HCT116 (cell line): ENCODE measurements around the gene ZNF423. TPM values are rescaled to one million over a fixed set of nuclear protein-coding genes. Genes with fewer than 3 reads are reported as not detected.

ENCODE experiments used
- ATAC-seq: fragments of 200-7000 bp; cut with Tn5 transposase; 2 replicates; pipeline ENCODE4 v1.9.1; 2020; ENCODE audit warnings: mild to moderate bottlenecking, moderate library complexity
- BruUV-seq: library from RNA; stranded (reverse); fragments of 400-500 nt; replicated peaks from 2 replicates; lab custom pipeline; 2021; lab: Mats Ljungman, UMichigan
- CTCF ChIA-PET: fragments of 300-600 bp; sonication (Branson Sonifier 250); formaldehyde crosslinking; loops from one replicate; lab custom pipeline; 2021; ENCODE audit warnings: antibody characterized with exemption; lab: Charles Lee
- POLR2A ChIA-PET: fragments of 300-600, 350-600 bp; sonication (Branson Sonifier 250); formaldehyde crosslinking; loops from one replicate; lab custom pipeline; 2021; ENCODE audit warnings: antibody characterized with exemption; lab: Charles Lee
- RAD21 ChIA-PET, 2 experiments: fragments of 300-600 bp; sonication (Branson Sonifier 250); formaldehyde crosslinking; loops; one replicate each; lab custom pipeline; 2023; ENCODE audit warnings: low total read pairs in 2 of 2; ENCODE audit not compliant: uncharacterized antibody in 2 of 2, unreplicated experiment in 2 of 2, low non-redundant PET in 1 of 2; lab: Charles Lee
- DNase-seq: peaks from one replicate; pipeline ENCODE4 v3.0.0-alpha.2; 2010; ENCODE audit warnings: low read depth, low spot score
- H2AFZ ChIP-seq: fragments of 200-600 bp; shearing (Covaris generic), sonication (generic); 2 replicates; pipeline ENCODE4 v1.6.1; 2017; ENCODE audit warnings: low read depth, mixed run types, mixed read lengths, antibody characterized with exemption, low read length; ENCODE audit not compliant: poor library complexity, severe bottlenecking
- H3K27ac ChIP-seq: 2 replicates; pipeline ENCODE4 v1.5.1; 2012; ENCODE audit warnings: low read depth, low read length
- H3K27me3 ChIP-seq: fragments of 200-600 bp; sonication (generic); 2 replicates; pipeline ENCODE4 v1.6.1; 2016; ENCODE audit warnings: mixed run types, low read length, mixed read lengths; ENCODE audit not compliant: insufficient read depth
- H3K36me3 ChIP-seq, 2 experiments: fragments of 200-500 bp in 1 of 2; fragments of 200-600 bp in 1 of 2; sonication (Bioruptor generic) in 1 of 2; sonication (generic) in 1 of 2; 2 replicates each; pipeline versions ENCODE4 v1.5.1 to v1.6.1; 2014 to 2016; ENCODE audit warnings: low read length in 2 of 2, inconsistent platforms in 1 of 2, mixed read lengths in 1 of 2, mixed run types in 1 of 2; ENCODE audit not compliant: insufficient read depth in 2 of 2, control insufficient read depth in 1 of 2
- H3K4me1 ChIP-seq, 2 experiments: fragments of 200-600 bp in 1 of 2; sonication (generic) in 1 of 2; 2 replicates each; pipeline versions ENCODE4 v1.5.1 to v1.6.1; 2012 to 2017; ENCODE audit warnings: low read length in 2 of 2, inconsistent platforms in 1 of 2, mild to moderate bottlenecking in 1 of 2, mixed read lengths in 1 of 2, mixed run types in 1 of 2, moderate library complexity in 1 of 2; ENCODE audit not compliant: insufficient read depth in 2 of 2, control insufficient read depth in 1 of 2
- H3K4me2 ChIP-seq: fragments of 200-600 bp; sonication (generic); 2 replicates; pipeline ENCODE4 v1.6.1; 2017; ENCODE audit warnings: mixed run types, low read length, mixed read lengths
- H3K4me3 ChIP-seq, 2 experiments: fragments of 200-600 bp in 1 of 2; sonication (generic) in 1 of 2; replicated peaks in 1 of 2; 2 replicates each; pipeline ENCODE4 v1.5.1; 2011 to 2016; ENCODE audit warnings: low read length in 2 of 2, control low read depth in 1 of 2, low read depth in 1 of 2, mild to moderate bottlenecking in 1 of 2, mixed read lengths in 1 of 2, mixed run types in 1 of 2
- H3K79me2 ChIP-seq: fragments of 200-600 bp; sonication (generic); 2 replicates; pipeline ENCODE4 v1.6.1; 2017; ENCODE audit warnings: mild to moderate bottlenecking, mixed run types, low read length, moderate library complexity, mixed read lengths; ENCODE audit not compliant: insufficient read depth
- H3K9ac ChIP-seq: fragments of 200-600 bp; sonication (generic); 2 replicates; pipeline ENCODE4 v1.6.1; 2016; ENCODE audit warnings: low read length, mixed read lengths
- H3K9me2 ChIP-seq: fragments of 200-600 bp; sonication (generic), shearing (Covaris generic); 2 replicates; pipeline ENCODE4 v1.6.1; 2017; ENCODE audit warnings: mixed run types, mild to moderate bottlenecking, moderate library complexity; ENCODE audit not compliant: insufficient read depth
- H3K9me3 ChIP-seq, 2 experiments: fragments of 200-500 bp in 1 of 2; fragments of 200-600 bp in 1 of 2; sonication (Bioruptor generic) in 1 of 2; sonication (generic) in 1 of 2; 2 replicates each; pipeline ENCODE4 v1.6.1; 2014 to 2017; ENCODE audit warnings: low read length in 2 of 2, mixed read lengths in 2 of 2, inconsistent platforms in 1 of 2, low read depth in 1 of 2, mild to moderate bottlenecking in 1 of 2, mixed run types in 1 of 2, moderate library complexity in 1 of 2; ENCODE audit not compliant: control insufficient read depth in 1 of 2, insufficient read depth in 1 of 2
- H4K20me1 ChIP-seq: fragments of 200-600 bp; sonication (generic), shearing (Covaris generic); 2 replicates; pipeline ENCODE4 v1.6.1; 2017; ENCODE audit warnings: mixed run types, mild to moderate bottlenecking, moderate library complexity; ENCODE audit not compliant: insufficient read depth
- ATF3 ChIP-seq: IDR thresholded peaks from 2 replicates; pipeline ENCODE4 v1.6.1; 2012
- CEBPB ChIP-seq: IDR thresholded peaks from 2 replicates; pipeline ENCODE4 v1.6.1; 2012; ENCODE audit warnings: low read depth
- EGR1 ChIP-seq: IDR thresholded peaks from 2 replicates; pipeline ENCODE4 v1.6.1; 2012; ENCODE audit warnings: low read depth
- EZH2 ChIP-seq: fragments of 200-600 bp; sonication (generic); IDR thresholded peaks from 2 replicates; pipeline ENCODE4 v1.6.1; 2017; ENCODE audit warnings: antibody characterized with exemption, mixed run types
- FOSL1 ChIP-seq: IDR thresholded peaks from 2 replicates; pipeline ENCODE4 v1.6.1; 2012; ENCODE audit warnings: low read depth
- POLR2A ChIP-seq: IDR thresholded peaks from 2 replicates; pipeline ENCODE4 v1.7.0; 2011; ENCODE audit warnings: borderline replicate concordance; ENCODE audit not compliant: insufficient read depth, insufficient read length; ENCODE audit errors: extremely low read depth
- POLR2AphosphoS5 ChIP-seq: IDR thresholded peaks from 2 replicates; pipeline ENCODE4 v1.6.1; 2011; ENCODE audit warnings: mild to moderate bottlenecking, low read depth, low read length, moderate library complexity
- RAD21 ChIP-seq: IDR thresholded peaks from 2 replicates; pipeline ENCODE4 v1.6.1; 2012; ENCODE audit warnings: low read depth, mild to moderate bottlenecking
- SP1 ChIP-seq: IDR thresholded peaks from 2 replicates; pipeline ENCODE4 v1.6.1; 2012; ENCODE audit warnings: low read depth
- SRF ChIP-seq: IDR thresholded peaks from 2 replicates; pipeline ENCODE4 v1.6.1; 2012; ENCODE audit warnings: low read depth
- TCF7L2 ChIP-seq: IDR thresholded peaks from 2 replicates; pipeline ENCODE4 v1.7.0; 2011; ENCODE audit warnings: borderline replicate concordance, inconsistent platforms; ENCODE audit not compliant: insufficient read depth, insufficient read length; ENCODE audit errors: extremely low read depth
- ZFX ChIP-seq: fragments of 450-650 bp; IDR thresholded peaks from 2 replicates; pipeline ENCODE4 v1.6.1; 2017
- ZNF274 ChIP-seq: fragments of 200-500 bp; sonication (Bioruptor generic); IDR thresholded peaks from 2 replicates; pipeline ENCODE4 v1.6.1; 2014; ENCODE audit warnings: mild to moderate bottlenecking, low read depth, low read length, inconsistent platforms
- intact Hi-C: fragments of 100-400 bp; cut with micrococcal nuclease; formaldehyde crosslinking; loops from 2 replicates; pipeline ENCODE4 v1.10.0; 2022
- total RNA-seq: library from RNA; stranded (reverse); gene quantifications from one replicate; pipeline ENCODE4 v1.2.1, GENCODE V29; 2021; ENCODE audit not compliant: unreplicated experiment

Gene ZNF423
- total RNA-seq, 1 experiment from 2014 or later: 0.22 TPM

- Histone ChIP-seq H3K4me3 (no peak overlapping the region), H3K27me3 (no peaks in the 10 kb centered on the region), H3K36me3 (no peaks in the 10 kb centered on the region), H3K79me2 (no peaks in the 10 kb centered on the region), H4K20me1 (no peaks in the 10 kb centered on the region), H2AFZ (no peak overlapping the region), H3K4me2 (no peak overlapping the region), H3K9me3 (no peaks in the 10 kb centered on the region), H3K27ac (no peak overlapping the region), H3K4me1 (no peaks in the 10 kb centered on the region), H3K9me2 (no peaks in the 10 kb centered on the region), H3K9ac (no peak overlapping the region)
- ChIA-PET CTCF (no interaction called here), POLR2A (no interaction called here), RAD21 (no interaction called here)
- no TSS peak for BruUV-seq
- intact Hi-C loops: no loop called here
- TF ChIP-seq ZNF274 (no peak), CEBPB (no peak), SRF (no peak), EGR1 (no peak), POLR2A (no peak), ZFX (no peak), TCF7L2 (no peak), FOSL1 (no peak), RAD21 (no peak), EZH2 (no peak), POLR2AphosphoS5 (no peak), ATF3 (no peak), SP1 (no peak)
- ATAC-seq: no peak
- DNase-seq: no peak
Measured at GRCh38 chr16:49835161-49835777, 20.6 kb downstream of the ZNF423 start.
